ENCODE results near the gene APOA4. TPM values are rescaled to one million over a fixed set of nuclear protein-coding genes. Genes with fewer than 3 reads are reported as not detected.

APOA4 gene
- total and polyA plus RNA-seq, 2 of the 13 experiments (the other 11 are each of a cell fraction or from before 2014, with no cell fraction given) = 3.8 to 7.2 TPM

GRCh38 chr11:116828632-116829524 is 5.8 kb upstream of the APOA4 start (continued):
- TF ChIP-seq ZNF766 (CRISPR knock-in tag; IDR thresholded peaks at IDR 0.05; ENCODE audit: borderline replicate concordance) (no peak), UBTF (CRISPR knock-in tag; IDR thresholded peaks at IDR 0.05) (no peak), CENPBD1 (CRISPR knock-in tag; IDR thresholded peaks at IDR 0.05; ENCODE audit: borderline replicate concordance, low read depth) (no peak), ASH2L (IDR thresholded peaks at IDR 0.05; ENCODE audit: insufficient read length, low read depth, low read length) (peak; percentile 78), MED8 (CRISPR knock-in tag; IDR thresholded peaks at IDR 0.05; ENCODE audit: insufficient replicate concordance) (peak; percentile 87), ZNF432 (CRISPR knock-in tag; IDR thresholded peaks at IDR 0.05; ENCODE audit: borderline replicate concordance) (no peak), GLI4 (CRISPR knock-in tag; IDR thresholded peaks at IDR 0.05; ENCODE audit: borderline replicate concordance) (no peak), ZNF143 (CRISPR knock-in tag; IDR thresholded peaks at IDR 0.05) (no peak), ZBED4 (CRISPR knock-in tag; IDR thresholded peaks at IDR 0.05; ENCODE audit: borderline replicate concordance) (peak; percentile 66; the same call in 1 of the 2 replicates), PREB (CRISPR knock-in tag; IDR thresholded peaks at IDR 0.05) (no peak), ERF (CRISPR knock-in tag; IDR thresholded peaks at IDR 0.05) (peak; percentile 78), ZNF225 (CRISPR knock-in tag; IDR thresholded peaks at IDR 0.05) (no peak), HOXD1 (CRISPR knock-in tag; IDR thresholded peaks at IDR 0.05) (peak; percentile 56; the same call in 1 of the 2 replicates), ZNF512B (CRISPR knock-in tag; IDR thresholded peaks at IDR 0.05; ENCODE audit: borderline replicate concordance) (no peak), ZSCAN21 (CRISPR knock-in tag; IDR thresholded peaks at IDR 0.05; ENCODE audit: borderline replicate concordance) (peak; percentile 89; the same call in 1 of the 2 replicates), KDM6A (CRISPR knock-in tag; IDR thresholded peaks at IDR 0.05; ENCODE audit: low read depth) (peak; percentile 93), ZMYM3 (CRISPR knock-in tag; IDR thresholded peaks at IDR 0.05) (peak; percentile 84)

All from HepG2 (cell line).